Activated CD8-positive, alpha-beta T cell treated with anti-CD3 and anti-CD28 coated beads for 36 hours (primary cell): Measurements from ENCODE around the gene NMD3. TPM values are rescaled to one million over a fixed set of nuclear protein-coding genes. Genes with fewer than 3 reads are reported as not detected.

Experiments used
- ATAC-seq: fragments of 200-7000 bp; cut with Tn5 transposase; one replicate; pipeline ENCODE4 v1.10.0; 2021; ENCODE audit warnings: mild to moderate bottlenecking, moderate library complexity
- CTCF ChIA-PET: fragments of 350-600 bp; sonication (Branson Sonifier 250); formaldehyde crosslinking; loops from one replicate; lab custom pipeline; 2021; ENCODE audit warnings: antibody characterized with exemption; lab: Charles Lee
- POLR2A ChIA-PET: fragments of 350-600 bp; sonication (Branson Sonifier 250); formaldehyde crosslinking; loops from one replicate; lab custom pipeline; 2021; ENCODE audit warnings: antibody characterized with exemption; lab: Charles Lee
- DNase-seq: peaks from one replicate; pipeline ENCODE4 v3.0.0-alpha.2; 2020
- H3K27ac Mint-ChIP-seq: one replicate; pipeline ENCODE4 v1.8.0; 2021; ENCODE audit warnings: mild to moderate bottlenecking, mixed read lengths
- H3K27me3 Mint-ChIP-seq: one replicate; pipeline ENCODE4 v1.8.0; 2021; ENCODE audit warnings: mixed read lengths
- H3K36me3 Mint-ChIP-seq: one replicate; pipeline ENCODE4 v1.8.0; 2021; ENCODE audit warnings: low read depth, mixed read lengths
- H3K4me1 Mint-ChIP-seq: one replicate; pipeline ENCODE4 v1.8.0; 2021; ENCODE audit warnings: low read depth, mixed read lengths
- H3K4me3 Mint-ChIP-seq: one replicate; pipeline ENCODE4 v1.8.0; 2021; ENCODE audit warnings: mild to moderate bottlenecking, moderate library complexity, mixed read lengths
- H3K9me3 Mint-ChIP-seq: one replicate; pipeline ENCODE4 v1.8.0; 2021; ENCODE audit warnings: mixed read lengths
- CTCF ChIP-seq: fragments of 200-600 bp; IDR thresholded peaks from one replicate; pipeline ENCODE4 v1.8.0; 2022; ENCODE audit warnings: antibody characterized with exemption, mild to moderate bottlenecking
- intact Hi-C: fragments of 100-400 bp; cut with micrococcal nuclease; formaldehyde crosslinking; loops from one replicate; pipeline ENCODE4 v1.10.0; 2022
- total RNA-seq, 2 experiments: library from RNA; stranded (reverse); gene quantifications; one replicate each; pipeline ENCODE4 v1.2.3, GENCODE V29; 2021

The NMD3 gene
- total RNA-seq, 2 experiments from 2014 or later = 73.0 to 74.9 TPM

- no peaks in the 10 kb centered on the region for H3K27me3 Mint-ChIP-seq
- peaks cover 30% of the 10 kb centered on the region for H3K36me3 Mint-ChIP-seq
- ChIA-PET CTCF (interaction anchor here (0.7 to 1.9 kb wide), 3 partner anchors 8 to 156 kb away, joined by 3 to 7 read pairs (median 4); no protein-coding TSS in a partner anchor), POLR2A (no interaction called here)
- intact Hi-C loops = no loop called here
- no peak overlapping the region for H3K27ac Mint-ChIP-seq
- ATAC-seq (no peak), DNase-seq (no peak)
- peaks cover 15% of the 10 kb centered on the region for H3K4me1 Mint-ChIP-seq
- no peak for TF ChIP-seq CTCF
- H3K9me3 Mint-ChIP-seq = peaks cover 7% of the 10 kb centered on the region
- H3K4me3 Mint-ChIP-seq = no peak overlapping the region
Observed at GRCh38 chr3:161266731-161267150, 45.6 kb downstream of the NMD3 start.

- ChIA-PET POLR2A (no interaction called here), CTCF (interaction anchor here (1.4 to 1.9 kb wide), 2 partner anchors 141 to 155 kb away, joined by 3 to 7 read pairs; no protein-coding TSS in a partner anchor)
- DNase-seq (no peak), ATAC-seq (no peak)
- Mint-ChIP-seq H3K4me3 (no peak overlapping the region), H3K4me1 (peaks cover 10% of the 10 kb centered on the region), H3K27ac (no peak overlapping the region), H3K27me3 (no peaks in the 10 kb centered on the region), H3K36me3 (peaks cover 24% of the 10 kb centered on the region), H3K9me3 (peaks cover 7% of the 10 kb centered on the region)
- TF ChIP-seq CTCF = no peak
- intact Hi-C loops = no loop called here
Observed at GRCh38 chr3:161267646-161268045, 46.5 kb downstream of the NMD3 start.

GRCh38 chr3:161268601-161269000, 47.5 kb downstream of the NMD3 start:
- Mint-ChIP-seq H3K4me1 (peaks cover 5% of the 10 kb centered on the region), H3K9me3 (peaks cover 6% of the 10 kb centered on the region), H3K27me3 (no peaks in the 10 kb centered on the region), H3K4me3 (no peak overlapping the region), H3K36me3 (peaks cover 18% of the 10 kb centered on the region), H3K27ac (no peak overlapping the region)
- CTCF ChIA-PET = no interaction called here
- POLR2A ChIA-PET = no interaction called here
- no peak for ATAC-seq
- no peak for TF ChIP-seq CTCF
- DNase-seq = no peak
- intact Hi-C loops = no loop called here

- TF ChIP-seq CTCF = no peak
- DNase-seq (no peak), ATAC-seq (no peak)
- CTCF ChIA-PET = interaction anchor here (0.8 to 2.7 kb wide), 4 partner anchors 10 to 138 kb away, joined by 3 to 14 read pairs (median 4); no protein-coding TSS in a partner anchor
- POLR2A ChIA-PET = no interaction called here
- H3K9me3 Mint-ChIP-seq = no peaks in the 10 kb centered on the region
- peaks cover under 1% of the 10 kb centered on the region for H3K4me1 Mint-ChIP-seq
- intact Hi-C loops = loop anchor here (5.0 kb wide), 1 partner anchor 151 kb away; no protein-coding TSS in a partner anchor
- no peak overlapping the region for H3K4me3 Mint-ChIP-seq
- no peak overlapping the region for H3K27ac Mint-ChIP-seq
- peaks cover 7% of the 10 kb centered on the region for H3K36me3 Mint-ChIP-seq
- H3K27me3 Mint-ChIP-seq = no peaks in the 10 kb centered on the region
Observed at GRCh38 chr3:161270991-161271390, 49.9 kb downstream of the NMD3 start.

- no peak for TF ChIP-seq CTCF
- no peaks in the 10 kb centered on the region for H3K27me3 Mint-ChIP-seq
- no peak overlapping the region for H3K4me3 Mint-ChIP-seq
- no peak overlapping the region for H3K27ac Mint-ChIP-seq
- ATAC-seq (no peak), DNase-seq (no peak)
- H3K4me1 Mint-ChIP-seq = no peaks in the 10 kb centered on the region
- ChIA-PET POLR2A (no interaction called here), CTCF (interaction anchor here (0.8 to 2.7 kb wide), 5 partner anchors 11 to 152 kb away, joined by 3 to 14 read pairs (median 4); no protein-coding TSS in a partner anchor)
- intact Hi-C loops = loop anchor here (5.0 kb wide), 1 partner anchor 151 kb away; no protein-coding TSS in a partner anchor
- H3K36me3 Mint-ChIP-seq = peaks cover 7% of the 10 kb centered on the region
- H3K9me3 Mint-ChIP-seq = no peaks in the 10 kb centered on the region
Observed at GRCh38 chr3:161271646-161272045, 50.5 kb downstream of the NMD3 start.
